Cortex of kidney (tissue), 1 donor: ENCODE data around the gene TIMM17B.

Experiments used
- DNase-seq: peaks from one replicate; lab custom pipeline; 2025; lab: John Stamatoyannopoulos, UW

Gene TIMM17B

GRCh38 chrX:48918643-48919340, 21.2 kb upstream of the TIMM17B start, which contains the start of gene PIM2:
TSS of gene PIM2 (minus strand) at chrX:48919024. CDS start at chrX:48918834, 190 bp downstream.
- no peak for DNase-seq

DNA sequence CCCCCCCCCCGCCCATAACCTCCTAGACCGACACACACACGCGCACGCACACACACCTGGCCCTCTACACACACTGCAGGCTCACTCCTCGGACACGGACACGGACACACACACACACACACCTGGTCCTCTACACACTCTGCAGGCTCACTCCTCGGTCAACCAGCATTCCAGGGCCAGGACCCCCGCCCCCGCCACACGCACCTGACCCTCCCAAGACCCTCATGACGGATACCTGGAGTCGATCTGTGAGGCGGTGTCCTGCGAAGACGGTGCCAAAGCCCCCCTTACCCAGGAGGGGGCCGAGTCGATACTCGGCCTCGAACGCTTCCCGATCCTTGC, 20.7 kb upstream of the TIMM17B start:
- DNase-seq, result no peak

DNA sequence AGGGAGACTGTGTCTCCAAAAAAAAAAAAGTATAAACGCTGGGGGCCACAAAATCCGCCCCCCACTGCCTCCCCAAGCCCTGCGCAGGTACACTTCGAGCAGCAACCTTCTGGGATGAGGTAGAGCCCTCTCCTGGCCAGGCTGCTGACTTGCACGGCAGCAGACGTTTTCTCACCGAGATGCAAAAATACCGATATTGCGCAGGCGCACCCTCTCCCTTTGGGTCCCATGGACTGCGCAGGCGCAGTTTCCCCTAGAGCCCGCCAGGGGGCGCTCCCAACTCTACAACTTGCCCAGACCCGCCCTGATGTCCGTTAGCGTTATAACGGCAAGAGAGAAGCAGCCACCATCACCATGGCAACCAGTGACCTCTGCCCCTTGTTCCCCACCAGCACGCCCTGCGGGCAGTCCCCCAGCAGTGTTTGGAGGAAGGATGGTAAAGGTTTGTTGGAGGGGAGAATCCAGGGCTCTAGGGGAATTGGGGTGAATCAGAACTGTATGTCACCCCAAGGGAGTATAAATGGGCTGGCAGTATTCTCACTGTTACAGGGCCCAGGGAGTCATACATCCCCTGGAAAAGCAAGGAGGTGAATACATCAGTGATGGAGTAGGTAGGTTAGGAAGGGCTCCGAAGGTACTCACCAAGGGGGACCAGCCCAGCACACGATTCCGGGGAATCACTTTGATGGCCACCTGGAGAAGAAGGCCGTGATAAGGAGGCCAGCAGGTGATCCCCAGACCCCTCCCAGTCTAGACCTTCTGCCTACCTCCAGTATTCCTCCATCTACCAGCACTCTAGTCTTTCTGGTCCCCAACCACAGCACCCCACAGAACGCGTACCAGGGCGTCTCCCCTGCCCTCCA, 19.8 kb upstream of the TIMM17B start:
- no peak for DNase-seq

GRCh38 chrX:48914593-48915493, 17.3 kb upstream of the TIMM17B start:
- no peak for DNase-seq

DNA sequence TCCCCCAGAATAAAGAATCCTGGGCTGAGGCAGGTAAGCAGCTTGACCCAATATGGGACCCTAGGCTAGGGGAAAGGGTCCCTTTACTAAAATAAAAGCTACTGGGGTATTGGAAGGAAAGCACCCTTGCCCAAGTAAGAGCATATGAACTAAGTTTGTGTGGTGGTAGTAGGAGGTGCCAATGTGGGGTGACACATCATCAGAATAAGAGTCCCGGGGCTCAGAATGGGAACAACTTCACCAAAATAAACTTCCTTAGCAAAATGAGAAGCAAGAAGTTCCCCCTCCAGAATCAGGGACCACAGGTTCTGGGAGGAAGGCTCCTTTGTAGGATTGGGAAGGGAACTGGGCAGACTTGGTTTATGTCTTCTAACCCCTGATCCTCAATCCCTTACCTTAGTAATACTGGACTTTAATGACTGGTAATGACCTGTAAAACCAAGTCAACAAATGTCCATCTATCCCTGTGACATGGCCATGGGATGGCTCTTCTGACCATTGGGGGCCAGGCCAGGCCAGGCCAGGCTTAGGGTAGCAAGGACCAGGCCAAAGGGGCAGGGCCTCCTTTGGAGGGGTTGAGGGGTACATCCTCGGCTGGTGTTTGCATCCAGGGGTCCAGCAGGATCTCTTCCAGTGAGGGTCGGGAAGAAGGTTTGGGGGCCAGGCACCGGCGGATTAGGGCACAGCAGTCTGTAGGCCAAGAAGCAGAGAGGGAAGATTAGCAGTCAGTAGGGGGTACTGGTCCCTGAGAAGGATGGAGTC, 16.2 kb upstream of the TIMM17B start:
- no peak for DNase-seq

DNA sequence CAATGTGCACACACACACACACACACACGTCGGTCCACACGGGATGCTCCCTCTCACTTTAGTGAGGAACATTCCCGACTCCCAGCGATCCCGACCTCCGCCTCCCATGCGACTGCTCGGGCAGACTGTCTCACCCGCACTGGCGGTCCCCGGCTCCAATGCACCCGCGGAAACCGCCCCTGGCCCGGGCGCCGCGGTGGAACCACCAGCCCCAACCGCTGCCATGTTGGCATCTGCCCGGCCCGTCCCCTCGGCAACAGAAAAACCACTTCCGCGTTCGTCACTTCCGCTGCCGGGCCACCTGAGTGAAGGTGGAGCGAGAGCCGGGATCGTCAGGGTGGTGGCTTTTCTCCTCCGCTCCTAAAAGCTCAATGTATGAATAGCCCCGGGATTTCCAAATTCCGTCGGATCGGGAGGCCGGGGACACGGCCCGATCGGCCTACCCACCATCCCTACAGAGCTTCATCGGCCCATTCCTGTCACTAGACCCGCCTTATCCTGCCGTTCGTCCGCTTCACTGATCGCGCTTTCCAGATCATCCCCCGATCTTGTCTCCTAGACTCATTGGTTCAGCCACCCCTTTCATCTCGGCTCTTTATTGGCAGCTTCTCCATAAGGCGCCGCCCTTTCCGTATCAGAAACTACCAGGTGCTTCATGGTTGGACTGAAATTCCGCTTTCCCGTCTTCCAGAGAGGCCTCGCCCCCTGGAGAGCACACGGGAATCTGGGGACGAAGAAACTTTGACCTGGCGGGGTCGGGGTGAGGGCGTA, 14.0 kb upstream of the TIMM17B start, which contains the start of gene SLC35A2:
Gene SLC35A2 (minus strand): TSS at position 235 of the 771 bp plus-strand sequence. CDS start 10 bp downstream, at position 225.
- no peak for DNase-seq

DNA sequence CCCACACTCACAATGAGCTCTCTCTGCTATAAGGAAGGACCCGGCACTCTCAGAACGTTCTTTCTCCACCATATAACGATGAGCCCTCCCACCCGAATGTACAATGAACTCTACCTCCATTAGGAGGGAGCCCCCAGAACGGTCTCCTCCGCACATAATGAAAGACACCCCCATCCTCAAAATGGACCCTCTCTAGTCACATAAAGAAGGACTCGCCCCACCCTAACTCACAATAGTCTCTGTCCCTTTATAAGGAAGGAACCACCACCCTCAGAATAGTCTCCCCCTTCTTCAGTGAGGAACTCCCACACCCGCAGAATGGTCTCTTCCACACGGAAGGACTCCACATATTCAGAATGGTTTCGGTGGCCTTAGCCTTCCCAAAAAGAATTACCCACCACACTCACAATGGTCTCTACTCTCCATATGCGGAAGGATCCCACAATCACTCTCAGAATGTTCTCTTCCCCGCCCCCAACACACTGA, 13.4 kb upstream of the TIMM17B start:
- no peak for DNase-seq

DNA sequence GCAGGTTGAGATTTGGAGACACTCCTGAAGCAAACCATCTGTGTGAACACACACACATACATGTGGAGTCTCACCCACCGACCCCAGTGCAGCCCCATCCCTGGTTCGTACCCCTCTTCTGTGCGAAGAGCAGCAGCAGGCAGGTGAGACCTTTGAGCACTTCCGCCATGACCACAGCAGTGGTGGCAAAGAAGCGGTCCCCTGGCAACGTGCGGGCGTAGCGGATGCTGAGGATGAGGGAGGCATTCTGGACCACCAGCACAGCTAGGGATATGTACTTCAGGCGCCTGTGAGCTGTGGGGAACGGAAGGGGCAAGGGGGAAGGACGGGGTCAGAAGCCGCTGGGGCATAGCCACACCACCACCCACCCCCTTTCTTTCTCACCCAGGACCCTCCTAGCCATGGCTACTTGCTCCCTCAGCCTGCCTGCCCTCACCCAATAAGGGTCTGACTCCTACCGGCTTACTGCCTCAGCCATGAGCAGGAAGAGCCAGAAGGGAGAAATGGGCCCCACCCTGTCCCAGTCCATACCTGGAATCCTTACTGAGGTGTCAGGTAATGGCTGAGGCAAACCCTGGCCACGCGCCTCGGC, 12.2 kb upstream of the TIMM17B start:
- no peak for DNase-seq

GRCh38 chrX:48908600-48908999, 11.0 kb upstream of the TIMM17B start:
- DNase-seq, result no peak

GRCh38 chrX:48905090-48905790, 7.7 kb upstream of the TIMM17B start:
- DNase-seq, result no peak

DNA sequence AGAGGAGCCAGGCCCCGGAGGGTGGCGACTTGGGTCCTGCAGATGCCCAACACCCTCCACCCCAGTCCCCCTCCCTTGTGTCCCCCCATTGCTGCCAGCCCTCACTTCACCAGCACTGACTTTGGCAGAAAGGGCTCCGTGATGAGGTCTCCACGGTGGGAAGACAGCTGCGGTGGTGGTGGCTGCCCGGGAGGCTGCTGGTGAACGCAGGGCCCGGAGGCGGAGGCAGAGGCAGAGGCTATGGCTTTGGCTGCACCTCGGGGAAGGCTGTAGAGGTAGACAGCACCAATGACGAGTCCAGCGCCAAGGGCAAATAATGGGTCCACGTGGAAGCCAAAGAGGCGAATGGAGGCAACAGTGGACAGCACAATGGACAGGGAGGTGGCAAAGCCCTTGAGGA, 7.1 kb upstream of the TIMM17B start:
- DNase-seq, result no peak

DNA sequence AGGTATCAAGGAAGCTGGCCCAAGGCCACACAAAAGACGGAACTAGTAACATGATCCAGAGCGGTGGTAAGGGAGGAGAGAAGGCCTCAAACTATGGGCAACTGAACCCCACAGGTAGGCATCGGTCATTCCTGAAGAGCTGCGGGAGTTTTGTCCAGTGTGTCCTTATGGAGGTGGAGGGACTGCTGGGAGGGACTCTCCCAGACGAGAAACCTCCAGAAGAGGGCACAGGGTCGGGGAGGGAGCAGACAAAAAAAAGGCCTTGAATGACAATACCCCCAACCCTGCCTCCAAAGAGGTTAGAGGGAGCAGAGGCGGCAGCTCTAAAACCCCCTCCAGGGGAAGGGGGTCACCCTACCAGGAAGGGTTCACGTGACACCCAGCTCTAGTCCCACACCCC, 6.6 kb upstream of the TIMM17B start:
- DNase-seq, result no peak

- no peak for DNase-seq
Measured at GRCh38 chrX:48903290-48903689, 5.7 kb upstream of the TIMM17B start.

DNA sequence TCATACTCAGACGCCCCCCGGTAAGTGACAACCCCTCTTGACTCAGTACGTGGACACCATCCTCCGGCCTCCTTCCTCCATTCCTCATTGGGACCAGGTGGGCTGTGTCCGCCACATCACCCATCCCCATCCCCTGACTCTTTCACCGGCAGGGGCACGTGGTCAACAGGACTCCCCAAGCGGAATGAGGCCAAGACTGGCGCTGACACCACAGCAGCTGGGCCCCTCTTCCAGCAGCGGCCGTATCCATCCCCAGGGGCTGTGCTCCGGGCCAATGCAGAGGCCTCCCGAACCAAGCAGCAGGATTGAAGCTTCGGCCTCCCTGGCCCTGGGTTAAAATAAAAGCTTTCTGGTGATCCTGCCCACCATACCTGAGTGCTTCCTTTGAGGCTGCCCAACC, 5.2 kb upstream of the TIMM17B start:
- DNase-seq, result no peak

DNA sequence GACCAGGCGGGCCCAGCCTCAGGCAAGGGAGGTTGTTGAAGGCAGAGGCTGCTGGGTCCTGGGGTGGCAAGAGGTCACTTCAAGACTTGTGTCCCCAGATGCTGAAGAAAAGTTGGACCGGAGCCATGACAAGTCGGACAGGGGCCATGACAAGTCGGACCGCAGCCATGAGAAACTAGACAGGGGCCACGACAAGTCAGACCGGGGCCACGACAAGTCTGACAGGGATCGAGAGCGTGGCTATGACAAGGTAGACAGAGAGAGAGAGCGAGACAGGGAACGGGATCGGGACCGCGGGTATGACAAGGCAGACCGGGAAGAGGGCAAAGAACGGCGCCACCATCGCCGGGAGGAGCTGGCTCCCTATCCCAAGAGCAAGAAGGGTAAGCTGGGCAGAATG, 4.6 kb upstream of the TIMM17B start:
- no peak for DNase-seq

DNA sequence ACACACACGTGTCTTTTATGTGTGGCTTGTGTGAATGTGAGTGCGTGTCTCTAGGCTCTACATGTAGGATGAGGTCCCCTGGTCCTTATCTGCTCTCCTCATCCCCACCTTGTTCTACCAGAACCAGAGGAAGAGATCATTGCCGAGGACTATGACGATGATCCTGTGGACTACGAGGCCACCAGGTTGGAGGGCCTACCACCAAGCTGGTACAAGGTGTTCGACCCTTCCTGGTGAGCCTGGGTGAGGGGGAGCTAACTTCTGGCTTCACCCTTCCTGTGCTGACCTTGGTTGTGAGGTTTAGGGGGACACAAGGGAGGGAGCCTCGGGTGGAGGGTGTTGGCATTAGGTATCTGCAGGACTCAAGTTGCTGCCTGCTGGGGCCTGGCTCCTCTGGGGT, 3.5 kb upstream of the TIMM17B start:
- no peak for DNase-seq

DNA sequence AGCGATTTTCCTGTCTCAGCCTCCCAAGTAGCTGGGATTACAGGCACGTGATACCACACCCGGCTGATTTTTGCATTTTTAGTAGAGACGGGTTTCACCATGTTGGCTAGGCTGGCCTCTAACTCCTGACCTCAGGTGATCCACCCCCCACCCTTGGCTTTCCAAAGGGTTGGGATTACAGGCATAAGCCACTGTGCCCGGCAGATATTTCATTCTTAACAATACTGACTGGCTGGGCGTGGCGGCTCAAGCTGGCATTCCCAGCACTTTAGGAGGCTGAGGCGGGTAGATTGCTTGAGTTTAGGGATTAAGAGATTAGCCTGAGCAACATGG, 1.5 kb upstream of the TIMM17B start:
- DNase-seq, result no peak

DNA sequence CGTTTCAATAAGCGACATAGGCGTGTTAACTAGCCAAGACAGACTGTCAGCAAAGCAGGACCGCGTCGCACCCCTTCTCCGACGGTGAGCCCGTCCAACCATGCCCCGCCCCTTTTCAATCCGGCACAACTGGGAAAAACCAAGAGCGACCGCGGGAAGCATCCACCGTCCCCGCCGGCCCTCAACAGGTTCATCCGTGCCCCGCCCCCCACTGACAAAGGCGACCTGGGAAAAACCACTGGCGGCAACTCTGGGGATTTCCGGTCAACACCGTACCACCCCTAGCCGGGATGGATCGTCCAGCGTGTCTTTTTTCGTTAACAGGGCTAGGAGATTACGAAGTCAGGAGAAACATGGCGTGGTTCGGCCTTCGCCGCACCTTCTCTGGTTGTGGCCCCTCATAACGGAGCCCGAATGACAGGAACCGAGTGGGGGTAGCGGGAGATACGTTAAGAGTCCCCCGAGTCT, 377 bp downstream of the TIMM17B start:
- DNase-seq, result no peak

DNA sequence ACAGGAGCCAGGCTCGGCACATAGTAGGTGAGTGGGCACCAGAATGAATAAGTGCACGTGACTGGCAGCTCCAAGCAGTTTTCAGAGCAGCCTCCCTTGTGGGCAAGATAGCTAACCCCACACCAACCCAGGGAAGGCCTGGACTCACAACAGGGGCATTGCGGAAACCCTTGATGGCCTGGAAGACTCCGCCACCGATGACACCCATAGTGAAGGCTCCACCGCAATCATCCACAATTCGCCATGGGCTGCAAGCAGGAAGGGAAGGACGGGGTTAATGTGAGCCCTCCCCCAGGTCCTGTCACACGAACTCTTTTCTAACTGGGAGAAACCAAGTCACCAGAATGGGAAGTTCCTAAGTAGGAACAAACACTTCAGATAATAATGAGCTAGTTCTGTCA, 957 bp downstream of the TIMM17B start:
- no peak for DNase-seq

DNA sequence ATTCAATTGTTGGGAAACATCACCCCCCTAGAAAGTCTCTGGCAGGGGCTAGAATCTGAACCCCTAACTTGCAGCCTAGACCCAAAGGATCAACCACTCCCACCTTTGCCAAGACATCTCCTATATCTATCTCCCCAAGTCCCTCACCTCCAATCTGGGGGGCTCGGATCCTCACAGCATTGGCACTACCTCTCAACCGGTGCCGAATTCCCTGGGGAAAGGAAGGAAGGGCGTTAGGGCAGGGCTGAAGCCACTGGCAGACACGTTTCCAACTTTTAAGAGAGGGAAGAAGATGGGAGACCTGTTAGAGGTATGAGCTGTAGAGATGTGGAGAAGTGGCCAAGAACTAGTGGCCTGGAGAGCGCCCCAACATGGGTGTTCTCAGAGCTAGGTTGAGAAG, 2.7 kb downstream of the TIMM17B start:
- DNase-seq, result no peak
